CD4-positive, alpha-beta T cell treated with Interleukin-1 beta for 1 hour (primary cell): ENCODE measurements around the gene IL27RA.

Experiments used
- DNase-seq, 2 donors: peaks; one replicate each; pipeline ENCODE4 v3.0.0-alpha.2; 2020 to 2022

The IL27RA gene

DNA sequence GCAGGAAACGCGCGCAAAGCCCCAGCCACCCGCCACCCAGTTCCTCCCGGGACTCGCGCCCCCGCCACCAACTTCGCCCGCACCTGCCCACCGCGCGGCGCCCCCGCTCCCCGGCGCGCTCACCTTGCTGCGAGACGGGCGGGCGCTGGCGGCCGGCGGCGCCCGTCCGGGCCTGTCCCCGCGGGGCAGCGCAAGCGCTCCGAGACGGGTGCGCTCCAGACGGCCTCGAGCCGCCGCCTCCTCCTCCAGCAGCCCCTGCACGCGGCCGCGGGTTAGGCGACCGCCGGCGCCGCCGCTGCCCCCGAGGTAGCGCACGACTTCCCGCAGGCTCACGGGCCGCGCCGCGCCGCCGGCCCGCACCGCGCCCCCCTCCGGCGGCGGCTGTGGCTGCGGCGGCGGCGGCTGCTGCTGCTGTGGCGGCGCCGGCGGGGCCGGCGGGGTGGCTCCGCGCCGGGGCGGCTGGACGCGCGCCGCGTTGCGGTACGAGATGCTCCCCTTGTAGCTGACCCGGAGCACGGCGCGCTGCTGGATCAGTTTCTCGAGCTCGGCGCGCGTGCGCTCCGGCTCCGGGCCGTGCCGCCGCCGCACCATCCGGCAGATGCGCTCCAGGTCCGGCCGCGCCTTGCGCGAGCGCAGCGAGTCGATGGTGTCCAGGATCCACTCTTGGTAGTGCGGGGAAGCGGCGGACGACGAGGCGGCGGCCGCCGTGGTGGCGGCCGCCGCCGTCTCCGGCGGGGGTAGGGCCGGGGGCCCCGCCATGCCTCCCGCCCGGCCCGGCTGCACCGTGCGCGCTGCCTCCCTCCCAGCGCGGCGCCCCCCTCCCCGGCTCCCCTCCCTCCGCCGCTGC, 58.3 kb downstream of the IL27RA start:
- peak; percentile 44 to 48 for DNase-seq

DNA sequence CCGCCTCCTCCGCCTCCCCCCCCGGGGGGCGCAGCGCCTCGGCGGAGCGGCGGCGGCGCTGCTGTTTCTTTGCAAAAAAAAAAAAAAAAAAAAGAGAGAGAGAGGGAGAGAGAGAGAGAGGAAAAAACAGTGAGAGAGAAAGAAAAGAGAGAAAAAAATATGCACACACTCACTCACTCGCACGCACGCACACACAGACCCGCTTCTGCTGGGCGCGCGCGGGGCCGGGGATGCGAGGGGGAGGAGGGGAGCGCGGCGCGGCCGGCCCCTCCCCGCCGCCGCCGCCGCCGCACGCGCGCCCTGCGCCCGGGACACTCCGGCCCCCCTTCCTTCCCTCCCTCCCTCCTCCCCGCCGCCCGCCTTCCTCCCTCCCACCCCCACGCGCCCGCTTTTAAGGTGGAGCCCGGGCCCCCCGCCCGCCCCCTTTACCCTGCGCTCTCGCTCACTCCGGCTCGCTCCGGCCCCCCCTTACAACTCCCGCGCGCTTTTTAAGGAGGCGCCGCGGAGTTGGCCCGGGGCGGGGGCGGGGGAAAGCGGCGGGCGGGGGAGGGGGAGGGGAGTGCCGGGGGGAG, 59.0 kb downstream of the IL27RA start, which contains the start of gene SAMD1:
Gene SAMD1, minus strand, starts transcription at position 243 of the 572 bp plus-strand sequence.
- peak; percentile 89 for DNase-seq

DNA sequence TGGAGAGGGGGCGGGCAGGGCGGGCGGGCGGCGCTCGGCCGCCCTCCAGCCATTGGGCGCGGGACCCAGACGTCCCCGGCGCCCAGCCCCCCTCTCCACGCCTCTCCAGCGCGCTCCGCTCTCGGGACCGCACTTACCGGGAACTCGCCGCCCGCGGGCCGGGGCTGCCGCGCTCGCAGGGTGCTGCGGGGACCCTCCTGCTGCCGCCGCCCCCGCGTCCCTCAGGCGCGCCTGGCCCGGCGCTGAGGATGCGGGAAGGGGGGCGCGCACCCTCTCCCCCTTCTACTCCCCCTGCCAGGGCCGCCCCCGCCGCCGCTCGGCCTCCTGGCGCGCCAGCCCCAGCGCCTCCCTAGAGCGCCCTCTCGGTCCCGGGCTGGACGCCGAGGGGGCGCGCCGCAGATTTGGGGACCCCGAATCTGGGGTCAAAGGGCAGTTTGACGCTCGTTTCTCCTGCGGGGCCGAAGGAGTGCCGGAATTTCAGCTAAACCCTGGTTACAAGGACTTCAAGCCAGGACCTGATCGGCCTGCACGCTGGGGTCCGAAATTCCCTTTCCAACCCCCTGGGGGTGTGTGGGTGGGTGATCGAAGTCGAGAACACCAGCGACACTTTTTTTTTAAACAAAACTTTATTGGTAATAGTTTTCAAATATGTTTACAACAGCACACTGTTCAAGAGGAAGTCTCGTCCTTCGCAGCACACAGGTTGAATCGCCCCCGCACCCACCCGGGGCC, 59.7 kb downstream of the IL27RA start:
- peak; percentile 63 to 71 for DNase-seq

DNA sequence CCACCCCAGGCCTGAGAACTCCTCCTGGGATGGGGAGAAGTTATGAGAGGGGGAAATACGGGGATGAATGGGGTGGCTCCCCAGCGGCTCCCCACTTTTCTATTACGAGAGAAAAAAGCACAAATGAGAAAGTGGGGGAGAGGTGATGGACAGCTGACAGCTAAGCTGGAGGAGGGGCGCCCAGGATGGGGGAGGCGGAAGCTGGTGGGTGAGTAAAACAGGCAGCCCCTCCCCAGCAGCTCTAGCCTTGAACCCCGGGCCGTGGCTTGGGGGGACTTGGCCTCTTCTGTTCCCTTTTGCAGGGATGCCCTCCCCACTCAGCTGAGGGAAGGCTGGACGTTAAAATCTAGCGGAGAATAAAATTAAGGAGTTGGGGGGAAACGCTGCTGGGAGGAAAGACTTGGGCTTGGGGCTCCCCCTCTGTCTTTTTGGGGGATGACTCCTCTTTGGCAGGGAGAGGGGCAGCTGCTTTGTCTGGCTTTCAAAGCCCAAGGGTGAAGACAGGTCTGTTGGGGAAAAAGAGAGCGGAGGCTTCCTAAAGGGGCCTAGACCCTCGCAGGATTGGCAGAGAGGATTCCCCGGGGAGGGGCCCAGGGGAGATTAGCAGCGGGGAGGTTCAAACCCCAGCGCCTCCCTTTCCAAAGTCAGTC, 60.4 kb downstream of the IL27RA start:
- peak in 1 of 2 donors; percentile 55 for DNase-seq

DNA sequence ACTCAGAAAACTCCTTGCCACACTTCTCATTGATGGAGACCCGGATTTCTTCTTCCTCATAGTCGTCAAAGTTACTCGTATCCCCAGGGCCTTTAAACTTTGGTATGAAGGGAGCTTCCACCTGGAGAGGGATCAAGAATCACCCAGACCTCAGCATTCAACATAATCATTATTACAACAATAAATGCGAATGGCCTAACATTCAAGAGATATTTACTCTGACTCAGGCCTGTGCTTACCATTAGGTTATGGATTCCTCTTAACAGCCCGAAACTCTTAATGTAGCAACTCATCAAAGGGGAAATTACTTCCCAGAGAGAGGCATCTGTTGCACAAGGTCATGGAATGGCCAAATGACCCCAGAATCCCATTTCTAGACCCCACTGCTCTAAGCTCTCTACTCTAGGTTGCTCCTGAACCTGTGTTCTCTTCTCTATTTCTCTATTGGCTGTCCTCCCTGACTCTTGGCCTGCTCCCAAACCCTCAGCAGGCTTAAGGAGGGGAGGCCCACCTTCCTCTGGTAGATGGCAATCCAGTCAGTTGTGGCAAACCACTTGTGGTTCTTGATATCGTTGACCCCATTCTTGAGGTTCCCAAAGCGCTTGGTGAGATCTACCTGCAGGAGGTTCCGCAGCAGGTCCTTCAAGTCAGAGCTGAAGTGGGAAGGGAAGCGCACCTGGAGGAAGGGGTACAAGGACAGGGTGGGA, 61.7 kb downstream of the IL27RA start:
- no peak for DNase-seq

DNA sequence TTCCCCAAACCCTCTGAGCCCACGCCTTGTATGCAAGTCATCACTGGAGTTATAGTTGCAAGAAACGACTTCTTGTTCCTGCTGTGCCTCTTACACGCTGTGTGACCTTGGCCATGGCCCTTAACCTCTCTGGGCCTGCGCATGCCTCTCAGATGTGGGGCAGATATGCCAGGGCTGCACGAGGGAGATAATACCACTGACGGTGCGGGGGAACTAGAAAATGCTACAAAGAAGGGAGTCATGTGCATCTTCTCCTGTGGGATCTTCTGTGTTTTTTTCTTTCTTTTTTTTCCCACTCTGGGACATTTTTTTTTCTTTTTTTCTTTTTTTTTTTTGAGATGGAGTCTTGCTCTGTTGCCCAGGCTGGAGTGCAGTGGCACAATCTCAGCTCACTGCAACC, 63.3 kb downstream of the IL27RA start:
- DNase-seq, result no peak

DNA sequence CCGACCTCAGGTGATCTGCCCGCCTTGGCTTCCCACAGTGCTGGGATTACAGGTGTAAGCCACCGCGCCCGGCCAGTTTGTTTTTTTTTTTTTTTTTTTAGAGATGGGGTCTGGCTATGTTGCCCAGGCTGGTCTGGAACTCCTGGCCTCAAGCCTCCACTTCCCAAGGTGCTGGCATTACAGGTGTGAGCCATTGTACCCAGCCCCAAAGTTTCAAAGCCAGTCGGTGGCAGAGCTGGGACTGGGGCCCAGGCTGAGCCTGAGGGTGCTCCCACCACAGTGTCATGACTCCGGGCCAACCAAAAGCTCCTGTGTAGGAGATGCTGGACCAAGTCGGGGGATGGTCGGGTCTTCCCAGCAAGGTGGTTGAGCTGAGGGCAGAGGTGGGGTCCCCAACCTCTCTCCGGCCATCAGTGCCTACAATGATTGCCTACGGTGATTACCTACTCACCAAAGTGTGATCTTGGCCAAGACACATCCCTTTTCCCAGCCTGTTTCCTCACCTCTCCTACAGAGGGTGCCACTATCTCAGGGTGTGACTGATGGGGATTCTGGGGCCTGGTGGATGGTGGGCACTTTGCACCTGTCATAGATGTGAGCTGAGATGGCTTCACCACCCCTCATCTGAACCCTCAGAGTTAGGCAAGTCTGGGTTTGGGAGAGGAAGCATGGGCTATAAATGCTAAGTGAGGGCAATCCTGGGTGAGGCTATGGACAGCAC, 64.9 kb downstream of the IL27RA start:
- no peak for DNase-seq

DNA sequence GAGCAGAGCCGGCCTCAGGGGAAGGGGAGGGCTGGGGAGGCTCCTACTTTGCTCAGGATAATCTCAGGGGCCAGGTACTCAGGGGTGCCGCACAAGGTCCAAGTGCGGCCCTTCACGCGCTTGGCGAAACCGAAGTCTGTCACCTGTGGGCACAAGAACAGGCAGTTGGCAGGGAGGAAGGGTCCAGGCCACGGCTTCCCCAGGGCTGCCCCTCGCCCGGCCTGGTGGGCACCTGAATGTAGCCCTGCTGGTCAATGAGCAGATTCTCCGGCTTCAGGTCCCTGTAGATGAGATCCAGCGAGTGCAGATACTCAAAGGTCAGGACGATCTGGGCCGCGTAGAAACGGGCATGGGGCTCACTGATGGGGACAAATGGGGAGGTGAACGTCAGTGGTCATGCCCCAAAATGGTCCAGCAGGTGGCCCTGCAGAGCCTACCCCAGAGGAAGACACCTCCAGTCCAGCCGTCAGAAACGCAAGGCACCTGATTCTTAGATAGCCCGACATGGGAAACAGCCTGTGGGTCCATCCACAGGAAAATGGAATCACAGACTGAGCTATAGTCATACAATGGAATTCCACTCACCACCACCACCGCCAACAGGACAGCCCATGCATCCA, 66.1 kb downstream of the IL27RA start:
- no peak for DNase-seq

DNA sequence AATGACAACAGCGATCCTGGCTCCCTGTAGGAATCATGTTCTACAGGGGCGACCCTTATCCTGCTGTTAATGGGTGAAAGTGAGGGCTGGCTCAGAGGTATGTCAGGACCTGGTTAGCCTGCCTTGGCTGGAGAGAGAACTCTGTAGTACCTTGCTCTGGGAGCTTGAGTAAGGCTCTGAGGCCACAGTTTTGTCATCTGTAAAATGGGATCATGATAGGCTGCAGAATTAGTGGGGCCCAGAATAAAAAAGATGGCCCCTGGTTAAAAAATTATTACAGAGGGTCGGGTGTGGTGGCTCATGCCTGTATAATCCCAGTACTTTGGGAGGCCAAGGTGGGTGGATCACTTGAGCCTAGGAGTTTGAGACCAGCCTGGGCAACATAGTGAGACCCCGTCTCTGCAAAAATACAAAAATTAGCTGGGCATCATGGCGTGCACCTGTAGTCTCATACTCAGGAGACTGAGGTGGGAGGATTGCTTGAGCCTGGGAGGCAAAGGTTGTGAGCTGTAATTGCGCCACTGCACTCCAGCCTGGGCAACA, 69.5 kb downstream of the IL27RA start:
- DNase-seq, result no peak

DNA sequence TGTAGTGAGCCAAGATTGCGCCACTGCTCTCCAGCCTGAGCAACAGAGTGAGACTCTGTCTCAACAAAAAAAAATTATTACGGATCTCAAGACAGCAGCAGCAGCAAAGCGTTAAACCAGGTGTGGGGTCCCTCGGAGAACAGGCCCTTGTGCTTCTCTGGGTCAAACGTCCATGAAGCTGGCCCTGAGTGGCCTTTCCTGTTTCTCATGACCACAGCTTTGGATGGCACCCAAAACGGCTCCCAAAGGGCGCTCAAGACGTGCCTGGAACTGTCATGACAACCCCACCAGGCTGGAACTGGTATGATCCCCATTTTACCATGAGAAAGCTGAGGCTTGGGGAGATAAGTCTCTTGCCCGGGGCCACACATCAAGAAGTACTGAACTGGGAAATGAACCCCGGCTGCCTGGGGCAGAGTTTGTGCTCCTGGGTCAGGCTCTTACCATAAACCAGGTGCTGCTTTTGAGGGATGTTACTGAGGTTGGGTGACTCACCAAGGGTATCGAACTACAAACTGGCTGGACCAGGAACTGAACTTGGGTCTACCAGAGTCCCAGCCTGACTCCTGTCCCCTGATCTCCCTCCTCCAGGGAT, 70.6 kb downstream of the IL27RA start:
- no peak for DNase-seq

DNA sequence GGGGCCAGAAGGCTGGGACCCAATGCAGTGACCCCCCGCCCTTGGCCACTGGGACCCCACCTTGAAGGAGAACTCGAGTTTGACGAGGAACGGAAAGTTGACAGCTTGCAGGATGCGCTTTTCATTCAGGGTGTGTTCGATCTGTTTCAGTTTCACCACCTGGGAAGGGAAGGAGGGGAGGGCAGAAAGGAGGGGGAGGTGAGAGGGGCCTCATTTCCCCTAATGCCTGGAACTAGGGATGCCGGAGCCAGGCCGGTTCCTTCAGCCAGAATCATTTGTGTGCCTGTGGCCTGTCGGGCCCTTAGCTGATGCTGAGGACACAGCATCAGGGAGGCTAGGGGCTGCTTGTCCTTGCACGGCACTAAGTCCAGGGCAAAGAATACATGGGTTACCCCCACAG, 71.2 kb downstream of the IL27RA start:
- no peak for DNase-seq
